Stimulated activated CD4-positive, alpha-beta T cell treated with anti-CD3 and anti-CD28 coated beads, Interleukin-15, amount 100 ng/mL, for 48 hours (primary cell): Measurements from ENCODE around the gene ASS1.
A peak's percentile ranks its signal among the peaks of the same experiment; 100 is the strongest.

Experiments used
- DNase-seq, 2 donors: peaks; one replicate each; pipeline ENCODE4 v3.0.0-alpha.2; 2020; ENCODE audit warnings: low read depth in 2 of 2

The ASS1 gene

GRCh38 chr9:130498298-130498917 lies 53.6 kb downstream of the ASS1 start:
- DNase-seq, result no peak

DNA sequence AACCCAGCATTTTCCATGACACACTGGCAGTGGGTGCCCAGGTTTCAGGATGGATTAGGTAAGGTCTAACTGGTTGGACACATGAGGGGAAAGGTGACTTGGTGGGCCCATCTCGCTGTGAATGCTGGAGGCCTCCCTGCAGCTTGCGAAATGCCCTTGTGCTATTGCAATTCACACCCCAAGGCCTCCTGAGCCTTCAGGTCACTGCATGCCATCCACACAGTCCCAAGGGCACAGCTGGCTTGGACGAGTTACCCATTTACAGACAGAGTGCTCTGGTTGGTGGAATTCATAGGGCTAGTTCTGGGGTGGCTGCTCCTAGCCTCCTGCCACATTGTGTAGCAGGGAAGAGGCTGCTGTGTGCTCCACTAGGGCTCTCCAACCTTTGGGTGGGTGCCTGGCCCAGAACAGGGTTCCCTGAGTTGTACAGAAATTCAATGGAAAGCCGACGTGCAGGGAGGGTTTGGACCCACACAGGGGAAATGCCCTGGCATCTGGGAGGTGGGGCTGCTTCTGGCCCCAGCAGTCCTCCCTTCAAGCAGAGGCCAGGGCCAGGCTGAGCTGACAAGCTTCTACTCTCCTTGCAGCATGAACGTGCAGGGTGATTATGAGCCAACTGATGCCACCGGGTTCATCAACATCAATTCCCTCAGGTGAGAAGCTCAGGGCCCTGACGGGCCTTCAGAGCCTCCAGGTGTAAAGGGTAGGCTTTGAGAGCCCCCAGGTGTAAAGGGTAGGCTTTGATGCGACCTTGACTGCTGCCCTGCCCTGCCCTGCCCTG lies 54.3 kb downstream of the ASS1 start:
- DNase-seq, result no peak

GRCh38 chr9:130499804-130500263 lies 55.1 kb downstream of the ASS1 start:
- no peak for DNase-seq

GRCh38 chr9:130500340-130501180 lies 55.8 kb downstream of the ASS1 start:
- DNase-seq, result no peak

GRCh38 chr9:130501639-130502038 lies 56.9 kb downstream of the ASS1 start:
- DNase-seq, result no peak

- DNase-seq, result no peak
Measured at GRCh38 chr9:130508218-130508617, 63.5 kb downstream of the ASS1 start.

DNA sequence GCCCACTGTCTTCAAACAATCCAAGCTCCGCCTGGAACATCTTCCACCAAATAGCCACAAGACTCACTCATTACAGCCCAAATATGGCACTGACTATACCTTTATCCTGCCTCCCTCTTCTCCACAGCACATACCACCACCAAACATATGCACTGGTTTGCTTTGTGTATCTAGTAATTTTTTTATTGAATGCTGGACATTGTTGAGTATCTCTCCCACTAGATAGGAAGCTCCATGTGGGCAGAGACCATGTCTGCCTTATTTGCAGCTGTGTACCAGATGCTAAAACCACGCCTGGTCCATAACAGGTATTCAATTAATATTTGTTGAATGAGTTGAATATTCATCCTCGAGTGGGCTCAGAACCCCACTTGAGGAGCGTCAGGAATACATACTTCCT lies 67.4 kb downstream of the ASS1 start:
- DNase-seq, result no peak

DNA sequence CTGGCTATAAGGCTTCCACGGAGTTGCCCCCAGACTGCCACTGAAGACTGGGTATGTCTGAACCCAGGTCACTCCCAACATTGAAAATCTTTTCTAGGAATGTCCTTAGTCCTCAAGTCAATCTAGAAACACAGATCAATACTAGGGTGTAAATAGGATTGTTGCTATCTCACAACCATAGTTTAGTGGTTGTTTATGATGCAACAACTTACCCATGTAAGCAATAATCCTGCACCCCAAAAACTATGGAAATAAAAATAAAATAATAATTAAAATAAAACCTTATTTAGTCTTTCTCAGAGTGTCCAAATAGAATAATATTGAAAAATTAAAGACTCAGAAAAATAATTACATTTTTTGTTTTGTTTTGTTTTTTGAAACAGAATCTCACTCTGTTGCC lies 68.3 kb downstream of the ASS1 start:
- no peak for DNase-seq

DNA sequence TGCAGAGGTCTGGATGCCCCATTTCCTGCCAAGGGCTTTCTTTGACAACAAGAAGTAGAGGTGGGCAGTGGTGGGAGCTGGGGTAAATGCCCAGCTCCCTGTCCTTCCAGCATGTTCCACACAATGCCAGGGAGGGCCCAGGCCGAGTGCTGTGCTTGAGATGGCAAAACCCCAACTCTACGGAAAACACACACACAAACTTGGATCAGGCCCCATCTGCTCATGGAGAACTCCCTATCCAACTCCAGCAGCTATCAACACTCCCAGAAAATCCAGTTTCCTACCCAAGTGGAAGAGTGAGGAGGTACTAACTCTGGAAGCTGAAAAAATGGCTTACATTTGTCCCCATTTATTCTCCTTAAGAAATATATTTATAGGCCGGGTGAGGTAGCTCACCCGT lies 73.5 kb downstream of the ASS1 start:
- no peak for DNase-seq

DNA sequence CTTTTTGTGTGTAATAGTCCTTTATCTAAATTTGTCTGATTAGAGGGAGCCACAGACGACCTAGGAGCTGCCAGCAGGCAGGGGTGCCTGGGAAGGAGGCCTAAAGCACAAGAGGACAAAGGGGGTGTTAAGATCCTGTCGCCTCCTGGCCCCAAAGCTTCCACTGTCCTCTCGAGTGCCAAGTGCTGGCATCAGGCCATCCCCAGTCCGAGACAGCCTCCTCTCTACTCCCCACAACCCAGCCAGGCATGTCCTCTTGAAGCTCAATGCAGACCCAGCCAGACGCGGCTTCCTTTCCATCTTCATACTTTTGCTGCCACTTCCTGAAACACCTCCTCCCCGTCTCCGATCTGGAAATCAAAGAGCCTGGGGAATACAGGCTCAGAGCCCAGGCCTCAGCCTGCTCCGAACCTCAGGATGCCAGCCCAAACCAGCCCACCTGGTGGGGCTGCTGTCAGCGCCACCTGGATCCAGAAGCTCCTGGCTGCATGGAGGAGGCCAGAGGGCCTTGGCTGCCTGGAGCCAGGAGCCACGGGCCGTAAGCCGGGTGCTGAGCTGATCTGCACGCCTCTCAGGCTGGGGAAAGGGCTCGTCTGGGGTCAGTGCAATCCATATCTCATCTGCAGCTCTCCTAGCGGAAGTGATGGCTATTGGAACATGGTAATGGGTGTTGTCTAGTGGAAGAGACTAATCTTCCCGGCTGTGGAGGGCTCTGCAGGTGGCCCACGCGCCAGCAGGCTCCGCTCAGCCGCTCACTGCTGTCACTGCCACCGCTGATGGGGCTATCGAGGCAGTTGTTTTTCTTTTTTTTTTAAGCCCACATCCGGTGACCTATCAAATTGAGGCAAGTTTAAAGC lies 74.4 kb downstream of the ASS1 start:
- DNase-seq, result no peak

DNA sequence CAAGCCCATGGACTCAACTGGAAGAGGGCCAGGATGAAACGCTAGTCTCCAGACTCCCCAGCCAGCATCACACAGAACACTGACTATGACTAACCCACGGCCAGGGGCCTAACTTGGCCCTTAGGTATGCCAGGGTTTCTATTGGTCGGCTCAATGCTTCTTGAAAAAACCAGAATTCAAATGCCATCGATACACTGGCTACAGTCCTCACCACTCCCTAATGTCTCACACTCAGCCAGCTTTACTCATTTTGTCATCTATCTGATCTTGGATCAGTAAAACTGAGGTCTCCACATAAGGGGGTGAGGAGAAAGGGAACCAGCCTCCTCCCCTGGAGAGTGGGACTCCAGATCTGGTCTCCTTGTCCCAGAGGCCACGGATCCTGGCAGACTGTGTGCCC lies 75.2 kb downstream of the ASS1 start:
- DNase-seq, result no peak

GRCh38 chr9:130521715-130522114 lies 77.0 kb downstream of the ASS1 start:
- DNase-seq, result no peak

GRCh38 chr9:130522233-130522808 lies 77.6 kb downstream of the ASS1 start:
- peak; percentile 5 to 10 for DNase-seq

DNA sequence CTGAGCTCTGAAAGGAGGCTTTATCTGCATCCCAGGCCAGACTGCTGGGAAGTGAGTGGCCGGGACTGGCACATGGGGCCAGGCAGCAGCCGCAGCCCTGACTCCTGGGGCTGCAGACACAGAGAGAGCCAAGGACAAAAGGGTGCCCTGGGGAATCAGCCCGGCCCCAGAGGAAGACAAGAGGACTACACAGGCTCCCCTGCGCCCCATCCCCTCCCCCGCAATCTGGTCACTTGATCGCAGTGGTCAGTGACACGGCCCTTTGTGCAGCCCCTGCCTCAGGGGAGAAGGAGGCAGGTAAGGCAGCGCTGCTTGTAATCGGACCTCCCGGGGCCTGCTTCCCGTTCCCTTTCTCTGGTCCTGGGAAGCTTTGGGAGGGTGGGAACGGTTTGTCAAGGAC lies 79.2 kb downstream of the ASS1 start:
- no peak for DNase-seq

GRCh38 chr9:130526193-130526853 lies 81.6 kb downstream of the ASS1 start:
- DNase-seq, result no peak

DNA sequence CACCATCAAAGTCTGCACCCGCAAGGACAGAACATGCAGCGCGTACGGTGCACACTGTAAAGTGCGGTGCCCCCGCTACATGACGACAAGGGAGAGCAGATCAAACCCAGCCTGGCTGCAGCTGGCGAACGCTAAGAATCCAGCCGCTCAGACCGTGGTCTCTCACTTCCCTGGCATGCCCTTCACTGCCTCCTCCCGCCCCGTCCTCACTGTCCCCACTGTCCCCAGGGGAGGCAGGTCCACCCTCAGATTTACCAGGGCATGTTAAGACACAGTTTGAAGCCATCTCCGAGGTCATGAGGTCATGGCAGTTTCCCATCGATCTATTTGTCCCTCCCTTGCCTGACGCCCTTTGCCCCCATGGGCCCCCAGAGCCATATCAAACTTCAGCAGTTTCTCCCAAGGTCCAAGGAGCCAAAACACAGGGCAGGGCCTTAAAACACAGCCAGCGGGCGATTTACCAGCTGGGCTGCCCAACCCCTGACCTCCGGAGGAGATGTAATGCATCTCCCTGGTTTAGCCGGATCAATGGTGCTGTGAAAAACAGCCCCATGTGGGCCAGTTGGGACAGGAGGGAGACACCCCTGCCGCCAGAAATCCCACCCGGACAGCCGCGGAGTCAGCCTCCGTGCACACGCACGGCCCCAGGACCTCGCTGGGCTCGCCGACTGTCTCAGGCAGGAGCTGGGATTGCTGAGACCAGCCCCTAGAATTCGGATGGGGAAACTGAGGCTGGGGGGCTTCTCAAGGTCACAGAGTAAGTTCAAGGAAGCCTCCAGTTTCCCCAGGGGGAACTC lies 82.3 kb downstream of the ASS1 start:
- DNase-seq, result no peak

- no peak for DNase-seq
Measured at GRCh38 chr9:130527651-130528310, 83.0 kb downstream of the ASS1 start.

GRCh38 chr9:130528674-130529073 lies 83.9 kb downstream of the ASS1 start:
- no peak for DNase-seq

- no peak for DNase-seq
Measured at GRCh38 chr9:130530938-130531337, 86.2 kb downstream of the ASS1 start.
